ENCODE data around the gene NEURL1B.

The NEURL1B gene

DNA sequence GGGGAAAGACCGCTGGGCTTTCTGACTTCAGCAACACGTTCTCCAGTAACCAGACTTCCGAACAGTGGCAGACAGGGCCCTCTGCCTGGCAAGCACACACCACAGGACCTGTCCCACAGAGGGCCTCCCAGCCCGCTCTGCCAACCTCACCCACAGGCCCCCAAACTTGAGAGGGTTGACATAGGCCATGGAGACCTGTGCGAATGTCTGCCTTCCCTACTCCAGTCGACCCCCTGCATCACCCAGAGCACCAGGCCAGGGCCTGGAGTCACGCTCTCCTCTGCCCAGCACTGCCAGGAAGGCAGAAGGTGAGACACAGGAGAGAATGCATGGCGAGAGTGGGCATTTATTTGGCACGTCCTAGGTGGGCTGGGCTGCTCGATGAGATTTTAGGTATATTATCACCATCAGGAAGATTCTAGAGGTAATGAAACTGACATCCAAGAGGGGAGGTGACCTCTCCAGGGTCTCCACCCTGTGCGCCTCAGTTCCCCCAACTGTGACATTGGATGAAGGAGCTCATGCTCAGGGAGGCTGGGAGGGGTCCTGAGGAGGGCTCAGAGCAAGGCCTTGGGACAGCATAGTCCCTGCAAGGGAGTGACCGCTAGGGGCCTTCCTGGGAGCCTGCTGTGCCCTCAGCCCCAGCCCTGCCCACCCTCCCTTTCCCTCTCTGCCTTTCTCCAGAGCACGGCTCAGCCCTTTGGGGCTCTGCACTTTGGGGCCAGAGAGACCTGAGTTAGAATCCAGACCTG, 75.0 kb downstream of the NEURL1B start:
- CTCF ChIA-PET, result interaction anchor here (0.6 to 3.0 kb wide), 28 partner anchors 9 to 616 kb away, joined by 3 to 41 read pairs (median 4); partner anchors contain the start of gene DUSP1

DNA sequence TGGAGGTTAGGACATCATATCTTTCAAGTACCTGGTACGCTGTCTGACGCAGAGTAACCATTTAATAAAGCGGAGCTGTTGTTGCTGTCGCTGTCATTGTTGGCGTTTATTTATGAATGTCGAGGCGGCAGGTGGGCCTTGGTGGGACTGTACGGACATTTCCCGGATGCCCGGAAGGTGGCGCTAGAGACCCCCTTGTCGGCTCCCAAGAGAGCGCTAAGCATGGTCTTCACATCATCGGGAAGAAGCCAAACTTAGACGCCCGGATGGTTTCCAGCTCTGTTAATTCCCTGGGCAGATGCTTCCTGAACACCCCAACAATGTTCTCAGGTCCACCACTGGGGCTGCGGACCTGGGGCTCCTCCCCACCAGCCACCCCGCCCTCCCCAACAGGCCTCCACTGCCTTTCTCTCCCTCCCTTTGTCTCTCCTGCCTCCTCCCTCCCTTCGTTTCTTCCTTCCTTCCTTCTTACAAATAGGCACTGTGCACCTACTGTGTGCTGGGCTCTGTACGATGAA, 75.8 kb downstream of the NEURL1B start:
- DNase-seq (ENCODE audit: extremely low spot score), result peak; percentile 81
- ChIA-PET CTCF (interaction anchor here (0.7 to 3.0 kb wide), 28 partner anchors 8 to 615 kb away, joined by 3 to 41 read pairs (median 4); partner anchors contain the start of gene DUSP1), POLR2A (interaction anchor here (0.6 kb wide), 1 partner anchor 132 kb away, joined by 3 read pairs; no protein-coding TSS in a partner anchor)
- TF ChIP-seq CTCF (IDR thresholded peaks at IDR 0.05; ENCODE audit: control extremely low read depth, extremely low read depth, low read depth, missing control alignments), result peak; percentile 78

More for the DNA sequence above, 75.0 kb downstream of the NEURL1B start:
- TF ChIP-seq CTCF (IDR thresholded peaks at IDR 0.05; ENCODE audit: control extremely low read depth, extremely low read depth, low read depth, missing control alignments), result no peak
- no peak for DNase-seq (ENCODE audit: extremely low spot score)
- POLR2A ChIA-PET, result interaction anchor here (0.6 kb wide), 1 partner anchor 133 kb away, joined by 3 read pairs; no protein-coding TSS in a partner anchor

DNA sequence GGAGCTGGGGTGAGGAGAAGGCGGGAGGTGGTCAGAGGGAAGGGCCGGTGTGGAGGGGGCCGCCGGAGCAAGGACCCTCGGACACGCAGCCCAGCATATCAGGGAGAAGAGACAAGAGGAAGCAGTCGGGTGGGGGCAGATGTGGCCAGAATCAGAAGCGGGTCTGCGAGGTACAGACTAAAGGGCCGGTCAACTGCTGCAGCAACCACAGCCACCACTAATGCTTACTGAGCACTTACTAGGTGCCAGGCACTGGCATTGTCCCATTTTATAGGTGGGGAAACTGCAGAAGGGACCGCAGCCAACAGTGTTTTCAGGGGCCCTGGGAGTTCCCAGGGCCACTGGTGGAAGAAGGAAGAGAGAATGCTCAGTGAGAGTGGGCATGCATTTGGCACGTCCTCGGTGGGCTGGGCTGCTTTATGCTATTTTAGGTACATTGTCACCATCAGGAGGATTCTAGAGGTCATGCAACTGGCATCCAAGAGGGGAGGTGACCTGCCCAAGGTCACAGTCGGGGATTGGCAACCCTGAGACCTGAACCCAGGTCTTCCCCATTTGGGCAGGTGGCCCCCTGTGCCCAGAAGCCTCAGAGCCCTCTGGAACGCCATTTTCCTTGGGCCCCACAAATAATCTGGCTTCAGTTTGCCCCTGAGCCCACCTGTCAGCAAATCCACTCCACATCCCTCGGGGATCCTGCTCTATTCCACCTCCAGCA, 76.6 kb downstream of the NEURL1B start:
- no peak for TF ChIP-seq CTCF (IDR thresholded peaks at IDR 0.05; ENCODE audit: control extremely low read depth, extremely low read depth, low read depth, missing control alignments)
- POLR2A ChIA-PET, result no interaction called here
- no peak for DNase-seq (ENCODE audit: extremely low spot score)
- CTCF ChIA-PET, result interaction anchor here (0.7 to 3.0 kb wide), 20 partner anchors 10 to 260 kb away, joined by 3 to 41 read pairs (median 6); partner anchors contain the start of gene DUSP1

DNA sequence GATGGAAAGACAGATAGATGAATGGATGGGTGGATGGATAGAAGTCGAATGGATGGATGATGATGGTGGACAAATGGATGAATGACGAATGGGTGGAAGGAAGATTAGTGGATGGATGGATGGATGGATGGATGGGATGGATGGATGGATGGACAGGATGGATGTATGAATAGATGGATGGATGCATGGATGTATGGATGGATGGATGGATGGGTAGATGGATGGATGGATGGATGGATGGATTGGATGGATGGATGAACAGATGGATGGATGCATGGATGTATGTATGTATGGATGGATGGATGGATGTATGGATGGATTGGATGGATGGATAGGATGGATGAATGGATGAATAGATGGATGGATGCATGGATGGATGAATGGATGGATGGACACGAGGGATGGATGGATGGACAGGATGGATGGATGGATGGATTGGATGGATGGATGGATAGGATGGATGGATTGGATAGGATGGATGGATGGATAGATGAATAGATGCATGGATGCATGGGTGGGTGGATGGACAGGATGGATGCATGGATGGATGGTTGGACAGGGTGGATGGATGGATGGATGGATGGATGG, 77.6 kb downstream of the NEURL1B start:
- POLR2A ChIA-PET, result no interaction called here
- no peak for TF ChIP-seq CTCF (IDR thresholded peaks at IDR 0.05; ENCODE audit: control extremely low read depth, extremely low read depth, low read depth, missing control alignments)
- CTCF ChIA-PET, result interaction anchor here (2.2 to 3.0 kb wide), 2 partner anchors 214 kb away, joined by 21 to 41 read pairs; no protein-coding TSS in a partner anchor
- DNase-seq (ENCODE audit: extremely low spot score), result no peak

DNA sequence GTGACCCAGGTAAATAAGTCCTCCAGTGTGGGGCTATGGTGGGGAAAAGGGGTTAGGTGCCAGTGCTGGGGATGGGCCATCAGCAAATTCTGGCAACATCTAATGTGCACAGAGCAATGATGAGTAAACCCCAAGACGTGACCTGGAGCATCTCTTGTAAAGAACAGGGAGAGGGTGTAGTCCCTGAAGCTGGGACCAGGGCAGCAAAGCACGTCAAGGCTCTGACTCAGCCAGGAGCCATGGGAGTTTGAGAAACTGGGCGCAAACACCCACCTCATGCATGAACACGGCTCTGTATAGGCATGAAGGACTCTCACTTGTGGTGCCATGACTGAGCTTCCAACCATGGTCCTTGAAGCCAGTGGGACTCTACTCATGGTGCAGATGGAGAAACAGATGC, 78.1 kb downstream of the NEURL1B start:
- ChIA-PET CTCF (interaction anchor here (1.0 to 2.2 kb wide), 4 partner anchors 12 to 216 kb away, joined by 3 to 21 read pairs (median 3); no protein-coding TSS in a partner anchor), POLR2A (no interaction called here)
- no peak for DNase-seq (ENCODE audit: extremely low spot score)
- no peak for TF ChIP-seq CTCF (IDR thresholded peaks at IDR 0.05; ENCODE audit: control extremely low read depth, extremely low read depth, low read depth, missing control alignments)

- POLR2A ChIA-PET, result no interaction called here
- no peak for TF ChIP-seq CTCF (IDR thresholded peaks at IDR 0.05; ENCODE audit: control extremely low read depth, extremely low read depth, low read depth, missing control alignments)
- CTCF ChIA-PET, result interaction anchor here (0.9 to 2.2 kb wide), 9 partner anchors 8 to 212 kb away, joined by 3 to 21 read pairs (median 3); no protein-coding TSS in a partner anchor
- no peak for DNase-seq (ENCODE audit: extremely low spot score)
Observed at GRCh38 chr5:172720655-172721054, 79.6 kb downstream of the NEURL1B start.
